Endothelial cell of umbilical vein (primary cell): Measurements from ENCODE around the gene FAM168A. TPM values are rescaled to one million over a fixed set of nuclear protein-coding genes. Genes with fewer than 3 reads are reported as not detected.

Experiments used
- BruUV-seq: library from RNA; stranded (reverse); fragments of 400-500 nt; replicated peaks from 2 replicates; lab custom pipeline; 2021; lab: Mats Ljungman, UMichigan
- CTCF ChIA-PET: fragments of 300-600, 350-600 bp; sonication (Branson Sonifier 250); formaldehyde crosslinking; loops from one replicate; lab custom pipeline; 2021; ENCODE audit warnings: antibody characterized with exemption, inconsistent platforms; lab: Charles Lee
- POLR2A ChIA-PET: fragments of 300-600, 350-600 bp; sonication (Branson Sonifier 250); formaldehyde crosslinking; loops from one replicate; lab custom pipeline; 2021; ENCODE audit warnings: antibody characterized with exemption, inconsistent platforms; lab: Charles Lee
- DNase-seq: peaks from one replicate; pipeline ENCODE4 v3.0.0-alpha.2; 2011; ENCODE audit warnings: low read depth, low spot score
- FAIRE-seq: peaks from 2 replicates; lab custom pipeline; 2011; peaks lifted over from hg19 to GRCh38; lab: Jason Lieb, UNC
- H2AFZ ChIP-seq: 2 replicates; pipeline ENCODE4 v1.6.0; 2012; ENCODE audit warnings: low read depth, low read length, control low read depth, inconsistent platforms
- H3K27ac ChIP-seq: 2 replicates; pipeline ENCODE4 v1.5.1; 2011; ENCODE audit warnings: low read depth, mild to moderate bottlenecking, control low read depth, low read length, moderate library complexity; ENCODE audit not compliant: insufficient read depth
- H3K27me3 ChIP-seq, 2 experiments: 2 replicates each; pipeline versions ENCODE4 v1.6.0 to v1.6.1; 2011; ENCODE audit warnings: low read length in 2 of 2, mixed read lengths in 1 of 2; ENCODE audit not compliant: control insufficient read depth in 2 of 2, insufficient read depth in 2 of 2
- H3K36me3 ChIP-seq, 2 experiments: 2 replicates in 1 of 2; 3 replicates in 1 of 2; pipeline ENCODE4 v1.5.1; 2011; ENCODE audit warnings: low read length in 2 of 2, mild to moderate bottlenecking in 1 of 2, moderate library complexity in 1 of 2; ENCODE audit not compliant: control insufficient read depth in 2 of 2, insufficient read depth in 2 of 2; ENCODE audit errors: extremely low read depth in 1 of 2
- H3K4me1 ChIP-seq: 3 replicates; pipeline ENCODE4 v1.5.1; 2011; ENCODE audit warnings: mild to moderate bottlenecking, low read length; ENCODE audit not compliant: control insufficient read depth, insufficient read depth; ENCODE audit errors: extremely low read depth
- H3K4me2 ChIP-seq: 2 replicates; pipeline ENCODE4 v1.6.1; 2011; ENCODE audit warnings: low read length, control low read depth, mixed read lengths; ENCODE audit not compliant: insufficient read depth
- H3K4me3 ChIP-seq, 3 experiments: fragments of 200-600 bp in 1 of 3; sonication (generic), shearing (Covaris generic) in 1 of 3; replicated peaks in 1 of 3; 2 replicates each; pipeline ENCODE4 v1.5.1; 2011 to 2016; ENCODE audit warnings: control low read depth in 3 of 3, low read length in 3 of 3, mild to moderate bottlenecking in 2 of 3, inconsistent platforms in 1 of 3, low read depth in 1 of 3, moderate library complexity in 1 of 3; ENCODE audit not compliant: insufficient read depth in 1 of 3
- H3K79me2 ChIP-seq: 2 replicates; pipeline ENCODE4 v1.6.0; 2012; ENCODE audit warnings: low read length, inconsistent platforms; ENCODE audit not compliant: control insufficient read depth, insufficient read depth
- H3K9ac ChIP-seq: replicated peaks from 2 replicates; pipeline ENCODE3; 2011; ENCODE audit warnings: low read length, control low read depth; ENCODE audit not compliant: insufficient read depth; ENCODE audit errors: extremely low read depth
- H3K9me1 ChIP-seq: replicated peaks from 3 replicates; pipeline ENCODE4 v1.6.0; 2011; ENCODE audit warnings: mild to moderate bottlenecking, low read length; ENCODE audit not compliant: control insufficient read depth, insufficient read depth; ENCODE audit errors: extremely low read depth
- H3K9me3 ChIP-seq: replicated peaks from 2 replicates; pipeline ENCODE4 v1.5.1; 2012; ENCODE audit warnings: low read length, inconsistent platforms; ENCODE audit not compliant: control insufficient read depth, insufficient read depth
- H4K20me1 ChIP-seq: replicated peaks from 2 replicates; pipeline ENCODE3; 2011; ENCODE audit warnings: mild to moderate bottlenecking, low read length; ENCODE audit not compliant: control insufficient read depth, insufficient read depth; ENCODE audit errors: extremely low read depth
- EZH2 ChIP-seq: IDR thresholded peaks from 2 replicates; pipeline ENCODE4 v1.6.1; 2012; ENCODE audit warnings: borderline replicate concordance, low read depth, mild to moderate bottlenecking, moderate library complexity, low read length, inconsistent platforms; ENCODE audit not compliant: severe bottlenecking
- FOS ChIP-seq: IDR thresholded peaks from 2 replicates; pipeline ENCODE4 v1.6.1; 2011; ENCODE audit warnings: mild to moderate bottlenecking, low read length, moderate library complexity, borderline replicate concordance; ENCODE audit not compliant: insufficient read depth
- GATA2 ChIP-seq: IDR thresholded peaks from 2 replicates; pipeline ENCODE4 v1.7.0; 2011; ENCODE audit warnings: low read depth, mild to moderate bottlenecking, moderate library complexity, mixed read lengths, low read length; ENCODE audit not compliant: insufficient read length, insufficient read depth
- JUN ChIP-seq: IDR thresholded peaks from 2 replicates; pipeline ENCODE4 v1.6.1; 2011; ENCODE audit warnings: borderline replicate concordance, low read depth; ENCODE audit not compliant: insufficient read length, insufficient read depth
- MYC ChIP-seq: IDR thresholded peaks from one replicate; pipeline ENCODE4 v1.6.1; 2011; ENCODE audit warnings: mild to moderate bottlenecking, low read depth, low read length
- POLR2A ChIP-seq: IDR thresholded peaks from 2 replicates; pipeline ENCODE4 v1.6.1; 2012; ENCODE audit warnings: low read depth, mild to moderate bottlenecking, control low read depth, low read length
- POLR2AphosphoS5 ChIP-seq: IDR thresholded peaks from 2 replicates; pipeline ENCODE4 v1.6.1; 2012; ENCODE audit warnings: low read depth, mild to moderate bottlenecking, control low read depth, low read length, moderate library complexity; ENCODE audit not compliant: insufficient read depth
- dilution Hi-C: fragments of 300-500 bp; cut with MboI; formaldehyde crosslinking; loops from one replicate; pipeline ENCODE4 v1.15.0; 2019; ENCODE audit warnings: low sequenced_read_pairs; ENCODE audit not compliant: extremely low pct_ligation_motif_present
- intact Hi-C: fragments of 100-400 bp; cut with micrococcal nuclease; formaldehyde crosslinking; loops from one replicate; pipeline ENCODE4 v1.10.0; 2022
- polyA plus RNA-seq, 4 experiments: library from polyadenylated mRNA; depleted of rRNA in 3 of 4; stranded (reverse) in 3 of 4; unstranded in 1 of 4; fragments of >200 nt; gene quantifications; 2 replicates each; pipeline versions ENCODE4 v1.2.1 to v1.2.3, GENCODE V29; 2011 to 2012; ENCODE audit warnings: missing spikeins in 1 of 4
- total RNA-seq: library from RNA; stranded (reverse); gene quantifications from 2 replicates; pipeline ENCODE4 v1.2.3, GENCODE V29; 2021
- TF ChIP-seq, protein P1 (sequence below), 2 donors: IDR thresholded peaks; 1 replicate in 1 of 2; 2 replicates in 1 of 2; pipeline ENCODE4 v1.5.1; 2011; ENCODE audit warnings: low read length in 2 of 2, mild to moderate bottlenecking in 2 of 2, moderate library complexity in 2 of 2, control low read depth in 1 of 2, inconsistent platforms in 1 of 2, low read depth in 1 of 2; ENCODE audit not compliant: insufficient read depth in 1 of 2; ENCODE audit errors: extremely low read depth in 1 of 2
- TF ChIP-seq, protein P2 (sequence below): IDR thresholded peaks from 2 replicates; pipeline ENCODE4 v1.6.1; 2011; ENCODE audit not compliant: insufficient read depth, insufficient read length

Gene FAM168A
- total and polyA plus RNA-seq, 2 donors (not counting 3 experiments of a cell fraction or from before 2014, with no cell fraction given) = 17.0 to 20.5 TPM

DNA sequence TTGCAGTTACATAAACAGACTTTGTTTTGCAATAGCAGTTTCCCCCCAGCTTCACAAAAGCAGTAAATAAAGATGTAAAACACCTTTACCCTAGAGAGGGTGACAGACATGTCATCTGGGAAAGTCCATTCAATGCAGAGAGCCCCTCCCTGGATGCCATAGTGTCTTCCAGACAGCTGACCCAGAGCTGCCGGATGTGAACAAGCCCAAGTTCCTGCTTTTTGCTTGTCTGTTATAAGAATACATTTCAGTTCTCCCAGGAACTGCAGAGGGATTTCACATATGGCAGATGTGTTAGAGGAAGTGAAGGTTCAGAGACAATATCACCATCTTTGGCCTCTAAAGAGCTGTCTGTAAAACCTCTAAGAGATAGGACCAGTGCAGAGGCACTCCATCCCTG lies 172.8 kb downstream of the FAM168A start:
- Histone ChIP-seq H4K20me1 (no peaks in the 10 kb centered on the region), H3K4me2 (no peak overlapping the region), H3K4me3 (no peak overlapping the region), H3K27ac (no peak overlapping the region), H2AFZ (no peak overlapping the region), H3K36me3 (no peaks in the 10 kb centered on the region), H3K4me1 (no peaks in the 10 kb centered on the region), H3K27me3 (no peaks in the 10 kb centered on the region), H3K79me2 (no peaks in the 10 kb centered on the region), H3K9me3 (no peaks in the 10 kb centered on the region), H3K9ac (no peak overlapping the region), H3K9me1 (no peaks in the 10 kb centered on the region)
- BruUV-seq = no TSS peak
- intact Hi-C loops (no loop called here), dilution Hi-C loops (no loop called here)
- ChIA-PET CTCF (interaction anchor here (0.9 kb wide), 1 partner anchor 201 kb away, joined by 3 read pairs; no protein-coding TSS in a partner anchor), POLR2A (no interaction called here)
- FAIRE-seq = no peak
- TF ChIP-seq EZH2 (no peak), POLR2AphosphoS5 (no peak), MYC (no peak), GATA2 (no peak)
- no peak for DNase-seq

DNA sequence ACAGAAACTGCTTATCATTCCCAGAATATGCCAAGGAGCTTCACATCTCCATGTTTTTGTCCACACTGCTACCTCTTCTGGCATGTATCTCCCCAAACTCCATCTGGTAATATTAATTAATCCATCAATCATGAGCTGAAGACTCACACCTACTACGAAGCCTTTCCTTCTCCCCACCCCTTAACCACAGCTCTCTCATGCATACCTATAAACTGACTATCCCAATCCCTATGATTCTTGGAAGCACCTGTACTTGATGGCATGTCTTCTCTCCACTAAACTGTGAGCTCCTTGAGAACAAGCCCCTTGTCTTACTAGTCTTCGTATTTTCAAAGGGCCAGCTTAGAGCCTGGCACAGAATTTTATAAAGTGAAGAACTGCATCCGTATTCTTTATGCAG lies 174.4 kb downstream of the FAM168A start:
- no peaks in the 10 kb centered on the region for H3K9me3 ChIP-seq
- H3K27me3 ChIP-seq = no peaks in the 10 kb centered on the region
- dilution Hi-C loops (no loop called here), intact Hi-C loops (no loop called here)
- no peak overlapping the region for H3K4me3 ChIP-seq
- H3K9me1 ChIP-seq = no peaks in the 10 kb centered on the region
- H2AFZ ChIP-seq = no peak overlapping the region
- H3K79me2 ChIP-seq = no peaks in the 10 kb centered on the region
- ChIA-PET CTCF (interaction anchor here (0.9 to 2.1 kb wide), 7 partner anchors 9 to 202 kb away, joined by 3 to 10 read pairs (median 4); no protein-coding TSS in a partner anchor), POLR2A (no interaction called here)
- no peaks in the 10 kb centered on the region for H3K36me3 ChIP-seq
- DNase-seq = no peak
- H3K4me1 ChIP-seq = no peaks in the 10 kb centered on the region
- H3K4me2 ChIP-seq = no peak overlapping the region
- no TSS peak for BruUV-seq
- no peak overlapping the region for H3K9ac ChIP-seq
- H4K20me1 ChIP-seq = no peaks in the 10 kb centered on the region
- FAIRE-seq = no peak
- H3K27ac ChIP-seq = no peak overlapping the region
- TF ChIP-seq, protein P1, sequence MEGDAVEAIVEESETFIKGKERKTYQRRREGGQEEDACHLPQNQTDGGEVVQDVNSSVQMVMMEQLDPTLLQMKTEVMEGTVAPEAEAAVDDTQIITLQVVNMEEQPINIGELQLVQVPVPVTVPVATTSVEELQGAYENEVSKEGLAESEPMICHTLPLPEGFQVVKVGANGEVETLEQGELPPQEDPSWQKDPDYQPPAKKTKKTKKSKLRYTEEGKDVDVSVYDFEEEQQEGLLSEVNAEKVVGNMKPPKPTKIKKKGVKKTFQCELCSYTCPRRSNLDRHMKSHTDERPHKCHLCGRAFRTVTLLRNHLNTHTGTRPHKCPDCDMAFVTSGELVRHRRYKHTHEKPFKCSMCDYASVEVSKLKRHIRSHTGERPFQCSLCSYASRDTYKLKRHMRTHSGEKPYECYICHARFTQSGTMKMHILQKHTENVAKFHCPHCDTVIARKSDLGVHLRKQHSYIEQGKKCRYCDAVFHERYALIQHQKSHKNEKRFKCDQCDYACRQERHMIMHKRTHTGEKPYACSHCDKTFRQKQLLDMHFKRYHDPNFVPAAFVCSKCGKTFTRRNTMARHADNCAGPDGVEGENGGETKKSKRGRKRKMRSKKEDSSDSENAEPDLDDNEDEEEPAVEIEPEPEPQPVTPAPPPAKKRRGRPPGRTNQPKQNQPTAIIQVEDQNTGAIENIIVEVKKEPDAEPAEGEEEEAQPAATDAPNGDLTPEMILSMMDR (IDR thresholded peaks at IDR 0.05; ENCODE audit: extremely low read depth in 1 of 2, insufficient read depth in 1 of 2, low read depth in 1 of 2, low read length in 2 of 2) = no peak
- TF ChIP-seq FOS (no peak), JUN (no peak), POLR2A (no peak), EZH2 (no peak), POLR2AphosphoS5 (no peak), GATA2 (no peak), MYC (no peak)
- TF ChIP-seq, protein P2, sequence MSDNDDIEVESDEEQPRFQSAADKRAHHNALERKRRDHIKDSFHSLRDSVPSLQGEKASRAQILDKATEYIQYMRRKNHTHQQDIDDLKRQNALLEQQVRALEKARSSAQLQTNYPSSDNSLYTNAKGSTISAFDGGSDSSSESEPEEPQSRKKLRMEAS = no peak
